ENCODE measurements around the gene IGFBP7.

The IGFBP7 gene

DNA sequence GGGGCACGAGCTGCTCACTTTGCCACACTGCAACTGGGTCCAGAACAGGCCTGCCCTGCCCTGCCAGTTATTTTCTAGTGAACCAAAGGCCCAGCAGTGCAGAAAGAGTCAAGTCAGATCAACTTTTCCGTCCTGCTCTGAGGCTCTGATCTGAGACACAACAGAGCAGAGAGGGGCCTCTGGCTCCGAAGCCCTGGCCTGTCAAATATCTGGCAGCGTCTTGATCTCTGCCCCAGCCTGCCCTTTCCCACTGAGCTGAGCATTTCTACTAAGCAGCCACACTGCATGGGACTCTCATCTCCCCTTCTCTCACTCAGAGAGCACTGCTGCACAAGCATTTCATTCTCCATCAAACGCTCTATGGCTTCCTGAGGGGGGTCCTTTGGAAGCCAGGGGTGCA lies 11.8 kb downstream of the IGFBP7 start:
- Histone ChIP-seq H3K27ac (no peak overlapping the region), H3K27me3 (no peaks in the 10 kb centered on the region), H3K9me3 (no peaks in the 10 kb centered on the region), H3K36me3 (no peaks in the 10 kb centered on the region), H3K4me1 (ENCODE audit: control insufficient read depth in 1 of 2, insufficient read depth in 1 of 2, low read depth in 1 of 2, low read length in 1 of 2) (no peaks in the 10 kb centered on the region), H3K4me3 (ENCODE audit: low read depth in 1 of 2, low read length in 1 of 2) (no peak overlapping the region)
- TF ChIP-seq, protein P1, sequence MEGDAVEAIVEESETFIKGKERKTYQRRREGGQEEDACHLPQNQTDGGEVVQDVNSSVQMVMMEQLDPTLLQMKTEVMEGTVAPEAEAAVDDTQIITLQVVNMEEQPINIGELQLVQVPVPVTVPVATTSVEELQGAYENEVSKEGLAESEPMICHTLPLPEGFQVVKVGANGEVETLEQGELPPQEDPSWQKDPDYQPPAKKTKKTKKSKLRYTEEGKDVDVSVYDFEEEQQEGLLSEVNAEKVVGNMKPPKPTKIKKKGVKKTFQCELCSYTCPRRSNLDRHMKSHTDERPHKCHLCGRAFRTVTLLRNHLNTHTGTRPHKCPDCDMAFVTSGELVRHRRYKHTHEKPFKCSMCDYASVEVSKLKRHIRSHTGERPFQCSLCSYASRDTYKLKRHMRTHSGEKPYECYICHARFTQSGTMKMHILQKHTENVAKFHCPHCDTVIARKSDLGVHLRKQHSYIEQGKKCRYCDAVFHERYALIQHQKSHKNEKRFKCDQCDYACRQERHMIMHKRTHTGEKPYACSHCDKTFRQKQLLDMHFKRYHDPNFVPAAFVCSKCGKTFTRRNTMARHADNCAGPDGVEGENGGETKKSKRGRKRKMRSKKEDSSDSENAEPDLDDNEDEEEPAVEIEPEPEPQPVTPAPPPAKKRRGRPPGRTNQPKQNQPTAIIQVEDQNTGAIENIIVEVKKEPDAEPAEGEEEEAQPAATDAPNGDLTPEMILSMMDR (IDR thresholded peaks at IDR 0.05): no peak

GRCh38 chr4:57097711-57098110 lies 12.5 kb downstream of the IGFBP7 start:
- H3K9me3 ChIP-seq: no peaks in the 10 kb centered on the region
- H3K4me1 ChIP-seq (ENCODE audit: control insufficient read depth in 1 of 2, insufficient read depth in 1 of 2, low read depth in 1 of 2, low read length in 1 of 2): no peaks in the 10 kb centered on the region
- H3K27me3 ChIP-seq: no peaks in the 10 kb centered on the region
- H3K27ac ChIP-seq: no peak overlapping the region
- TF ChIP-seq, protein P1 (IDR thresholded peaks at IDR 0.05): no peak
- no peaks in the 10 kb centered on the region for H3K36me3 ChIP-seq
- no peak overlapping the region for H3K4me3 ChIP-seq (ENCODE audit: low read depth in 1 of 2, low read length in 1 of 2)

GRCh38 chr4:57095956-57096355 lies 14.2 kb downstream of the IGFBP7 start:
- TF ChIP-seq, protein P1 (IDR thresholded peaks at IDR 0.05): no peak
- H3K4me3 ChIP-seq (ENCODE audit: low read depth in 1 of 2, low read length in 1 of 2): no peak overlapping the region
- no peaks in the 10 kb centered on the region for H3K4me1 ChIP-seq (ENCODE audit: control insufficient read depth in 1 of 2, insufficient read depth in 1 of 2, low read depth in 1 of 2, low read length in 1 of 2)
- H3K27ac ChIP-seq: no peak overlapping the region
- no peaks in the 10 kb centered on the region for H3K27me3 ChIP-seq
- no peaks in the 10 kb centered on the region for H3K36me3 ChIP-seq
- H3K9me3 ChIP-seq: no peaks in the 10 kb centered on the region

- TF ChIP-seq, protein P1 (IDR thresholded peaks at IDR 0.05): no peak
- no peaks in the 10 kb centered on the region for H3K9me3 ChIP-seq
- no peaks in the 10 kb centered on the region for H3K36me3 ChIP-seq
- no peak overlapping the region for H3K27ac ChIP-seq
- no peak overlapping the region for H3K4me3 ChIP-seq (ENCODE audit: low read depth in 1 of 2, low read length in 1 of 2)
- H3K4me1 ChIP-seq (ENCODE audit: control insufficient read depth in 1 of 2, insufficient read depth in 1 of 2, low read depth in 1 of 2, low read length in 1 of 2): peaks cover 6 to 7% of the 10 kb centered on the region in 2 experiments
- no peaks in the 10 kb centered on the region for H3K27me3 ChIP-seq
Observed at GRCh38 chr4:57095245-57095644, 14.9 kb downstream of the IGFBP7 start.

GRCh38 chr4:57094832-57095223 lies 15.4 kb downstream of the IGFBP7 start:
- Histone ChIP-seq H3K27ac (no peak overlapping the region), H3K4me3 (ENCODE audit: low read depth in 1 of 2, low read length in 1 of 2) (no peak overlapping the region), H3K4me1 (ENCODE audit: control insufficient read depth in 1 of 2, insufficient read depth in 1 of 2, low read depth in 1 of 2, low read length in 1 of 2) (peaks cover 11% of the 10 kb centered on the region in 2 experiments), H3K27me3 (no peaks in the 10 kb centered on the region), H3K36me3 (no peaks in the 10 kb centered on the region), H3K9me3 (no peaks in the 10 kb centered on the region)
- TF ChIP-seq, protein P1 (IDR thresholded peaks at IDR 0.05): no peak
